Fibroblast of lung (primary cell): Measurements from ENCODE around the gene DIPK1B. TPM values are rescaled to one million over a fixed set of nuclear protein-coding genes. Genes with fewer than 3 reads are reported as not detected.

Experiments
- DNase-seq, 2 donors: peaks; one replicate each; pipeline versions ENCODE4 v3.0.0 to v3.0.0-alpha.2; 2010; ENCODE audit warnings: low read depth in 2 of 2
- H2AFZ ChIP-seq: 2 replicates; pipeline ENCODE4 v1.5.1; 2012; ENCODE audit warnings: low read length, control low read depth, inconsistent platforms
- H3K27ac ChIP-seq: 2 replicates; pipeline ENCODE4 v1.5.1; 2011; ENCODE audit warnings: low read length, control low read depth; ENCODE audit not compliant: insufficient read depth
- H3K27me3 ChIP-seq: 2 replicates; pipeline ENCODE4 v1.5.1; 2011; ENCODE audit warnings: mild to moderate bottlenecking, low read length; ENCODE audit not compliant: control insufficient read depth, insufficient read depth
- H3K36me3 ChIP-seq: 2 replicates; pipeline ENCODE4 v1.5.1; 2011; ENCODE audit warnings: low read length; ENCODE audit not compliant: control insufficient read depth, insufficient read depth
- H3K4me1 ChIP-seq: 2 replicates; pipeline ENCODE4 v1.5.1; 2011; ENCODE audit warnings: low read length; ENCODE audit not compliant: control insufficient read depth, insufficient read depth; ENCODE audit errors: extremely low read depth
- H3K4me2 ChIP-seq: 2 replicates; pipeline ENCODE4 v1.5.1; 2011; ENCODE audit warnings: low read length, control low read depth; ENCODE audit not compliant: insufficient read depth; ENCODE audit errors: extremely low read depth
- H3K4me3 ChIP-seq, 4 experiments: fragments of 200-600 bp in 1 of 4; sonication (generic) in 1 of 4; replicated peaks in 1 of 4; 2 replicates each; pipeline ENCODE4 v1.5.1; 2011 to 2016; ENCODE audit warnings: low read length in 4 of 4, low read depth in 3 of 4, mild to moderate bottlenecking in 3 of 4, control low read depth in 2 of 4, inconsistent platforms in 1 of 4, mixed read lengths in 1 of 4; ENCODE audit not compliant: insufficient read depth in 1 of 4; ENCODE audit errors: control extremely low read depth in 1 of 4
- H3K79me2 ChIP-seq: 2 replicates; pipeline ENCODE4 v1.5.1; 2012; ENCODE audit warnings: mild to moderate bottlenecking, low read length, inconsistent platforms; ENCODE audit not compliant: control insufficient read depth, insufficient read depth
- H3K9ac ChIP-seq: 2 replicates; pipeline ENCODE4 v1.5.1; 2011; ENCODE audit warnings: mild to moderate bottlenecking, low read length, control low read depth; ENCODE audit not compliant: insufficient read depth
- H3K9me3 ChIP-seq: 2 replicates; pipeline ENCODE4 v1.5.1; 2012; ENCODE audit warnings: low read depth, low read length; ENCODE audit not compliant: control insufficient read depth, insufficient read depth
- H4K20me1 ChIP-seq: 2 replicates; pipeline ENCODE4 v1.5.1; 2011; ENCODE audit warnings: low read length; ENCODE audit not compliant: control insufficient read depth, insufficient read depth; ENCODE audit errors: extremely low read depth
- CTCF ChIP-seq, 2 donors: IDR thresholded peaks in 1 of 2; conservative IDR thresholded peaks in 1 of 2; 1 replicate in 1 of 2; 2 replicates in 1 of 2; pipeline ENCODE4 v1.5.1; 2011 to 2012; ENCODE audit warnings: low read length in 2 of 2, control low read depth in 1 of 2, inconsistent platforms in 1 of 2, low read depth in 1 of 2, mild to moderate bottlenecking in 1 of 2
- EZH2 ChIP-seq: IDR thresholded peaks from 2 replicates; pipeline ENCODE4 v1.5.1; 2012; ENCODE audit warnings: low read length, control low read depth, mild to moderate bottlenecking; ENCODE audit errors: missing control alignments
- polyA plus RNA-seq, 2 donors: library from polyadenylated mRNA; depleted of rRNA in 1 of 2; stranded (reverse) in 1 of 2; unstranded in 1 of 2; fragments of >200 nt; gene quantifications; 2 replicates each; pipeline ENCODE4 v1.2.1, GENCODE V29; 2011 to 2012; ENCODE audit warnings: missing spikeins in 1 of 2
- total RNA-seq: library from RNA; depleted of rRNA; stranded (reverse); fragments of >200 nt; gene quantifications from 2 replicates; pipeline ENCODE4 v1.2.1, GENCODE V29; 2014

Gene DIPK1B
- total and polyA plus RNA-seq, 2 donors (not counting 1 experiment from before 2014, with no cell fraction given) = 0.16 to 0.33 TPM

- H3K4me3 ChIP-seq = no peak overlapping the region
- no peak overlapping the region for H3K9ac ChIP-seq
- H4K20me1 ChIP-seq = no peaks in the 10 kb centered on the region
- no peaks in the 10 kb centered on the region for H3K79me2 ChIP-seq
- H2AFZ ChIP-seq = no peak overlapping the region
- no peaks in the 10 kb centered on the region for H3K27me3 ChIP-seq
- peaks cover 5% of the 10 kb centered on the region for H3K36me3 ChIP-seq
- H3K27ac ChIP-seq = no peak overlapping the region
- H3K9me3 ChIP-seq = no peaks in the 10 kb centered on the region
- no peak overlapping the region for H3K4me2 ChIP-seq
- no peak for TF ChIP-seq CTCF (conservative IDR thresholded peaks at IDR 0.05 in 1 of 2, IDR thresholded peaks at IDR 0.05 in 1 of 2; ENCODE audit: low read depth in 1 of 2, low read length in 2 of 2)
- TF ChIP-seq EZH2 = no peak
- no peak for DNase-seq
- H3K4me1 ChIP-seq = no peaks in the 10 kb centered on the region
Observed at GRCh38 chr9:136676920-136677686, 35.3 kb upstream of the DIPK1B start.

- peaks cover 5% of the 10 kb centered on the region for H3K36me3 ChIP-seq
- no peak for DNase-seq
- no peaks in the 10 kb centered on the region for H4K20me1 ChIP-seq
Observed at GRCh38 chr9:136678034-136678433, 34.3 kb upstream of the DIPK1B start.

GRCh38 chr9:136678624-136679023, 33.7 kb upstream of the DIPK1B start:
- DNase-seq = no peak
- Histone ChIP-seq H3K4me3 (no peak overlapping the region), H3K4me2 (no peak overlapping the region), H3K27me3 (no peaks in the 10 kb centered on the region), H3K79me2 (no peaks in the 10 kb centered on the region), H3K9me3 (no peaks in the 10 kb centered on the region), H3K9ac (no peak overlapping the region), H2AFZ (no peak overlapping the region), H3K36me3 (peaks cover 5% of the 10 kb centered on the region), H3K4me1 (no peaks in the 10 kb centered on the region), H4K20me1 (no peaks in the 10 kb centered on the region), H3K27ac (no peak overlapping the region)
- TF ChIP-seq EZH2 (no peak), CTCF (conservative IDR thresholded peaks at IDR 0.05 in 1 of 2, IDR thresholded peaks at IDR 0.05 in 1 of 2; ENCODE audit: low read depth in 1 of 2, low read length in 2 of 2) (no peak)

More at GRCh38 chr9:136678034-136678433, 34.3 kb upstream of the DIPK1B start:
- Histone ChIP-seq H3K27me3 (no peaks in the 10 kb centered on the region), H3K79me2 (no peaks in the 10 kb centered on the region), H3K4me1 (no peaks in the 10 kb centered on the region), H3K4me3 (no peak overlapping the region), H2AFZ (no peak overlapping the region), H3K4me2 (no peak overlapping the region), H3K9me3 (no peaks in the 10 kb centered on the region), H3K9ac (no peak overlapping the region), H3K27ac (no peak overlapping the region)
- TF ChIP-seq EZH2 (no peak), CTCF (conservative IDR thresholded peaks at IDR 0.05 in 1 of 2, IDR thresholded peaks at IDR 0.05 in 1 of 2; ENCODE audit: low read depth in 1 of 2, low read length in 2 of 2) (no peak)
